PFSK-1 (cell line): ENCODE data around the gene KLF2.

ENCODE experiments used
- FOXP2 ChIP-seq: optimal IDR thresholded peaks from 2 replicates; pipeline ENCODE3; 2011; ENCODE audit warnings: borderline replicate concordance, control low read depth, inconsistent platforms; ENCODE audit not compliant: insufficient read depth; ENCODE audit errors: extremely low read length, extremely low read depth
- POLR2AphosphoS5 ChIP-seq: IDR thresholded peaks from 2 replicates; pipeline ENCODE4 v1.6.1; 2012; ENCODE audit warnings: low read depth, mild to moderate bottlenecking, control low read depth, low read length, moderate library complexity
- SIN3A ChIP-seq: IDR thresholded peaks from 2 replicates; pipeline ENCODE4 v1.6.1; 2012; ENCODE audit warnings: mild to moderate bottlenecking, low read length, moderate library complexity, borderline replicate concordance; ENCODE audit not compliant: insufficient read depth
- TAF1 ChIP-seq: IDR thresholded peaks from 2 replicates; pipeline ENCODE4 v1.6.1; 2012; ENCODE audit warnings: low read length, control low read depth, borderline replicate concordance; ENCODE audit not compliant: insufficient read depth
- TF ChIP-seq, protein P1 (sequence below), 2 experiments: IDR thresholded peaks; 2 replicates each; pipeline versions ENCODE4 v1.6.1 to v1.8.0; 2011 to 2012; ENCODE audit warnings: low read depth in 2 of 2, low read length in 2 of 2, control low read depth in 1 of 2, inconsistent platforms in 1 of 2, mild to moderate bottlenecking in 1 of 2, moderate library complexity in 1 of 2; ENCODE audit not compliant: insufficient read depth in 1 of 2

Gene KLF2

DNA sequence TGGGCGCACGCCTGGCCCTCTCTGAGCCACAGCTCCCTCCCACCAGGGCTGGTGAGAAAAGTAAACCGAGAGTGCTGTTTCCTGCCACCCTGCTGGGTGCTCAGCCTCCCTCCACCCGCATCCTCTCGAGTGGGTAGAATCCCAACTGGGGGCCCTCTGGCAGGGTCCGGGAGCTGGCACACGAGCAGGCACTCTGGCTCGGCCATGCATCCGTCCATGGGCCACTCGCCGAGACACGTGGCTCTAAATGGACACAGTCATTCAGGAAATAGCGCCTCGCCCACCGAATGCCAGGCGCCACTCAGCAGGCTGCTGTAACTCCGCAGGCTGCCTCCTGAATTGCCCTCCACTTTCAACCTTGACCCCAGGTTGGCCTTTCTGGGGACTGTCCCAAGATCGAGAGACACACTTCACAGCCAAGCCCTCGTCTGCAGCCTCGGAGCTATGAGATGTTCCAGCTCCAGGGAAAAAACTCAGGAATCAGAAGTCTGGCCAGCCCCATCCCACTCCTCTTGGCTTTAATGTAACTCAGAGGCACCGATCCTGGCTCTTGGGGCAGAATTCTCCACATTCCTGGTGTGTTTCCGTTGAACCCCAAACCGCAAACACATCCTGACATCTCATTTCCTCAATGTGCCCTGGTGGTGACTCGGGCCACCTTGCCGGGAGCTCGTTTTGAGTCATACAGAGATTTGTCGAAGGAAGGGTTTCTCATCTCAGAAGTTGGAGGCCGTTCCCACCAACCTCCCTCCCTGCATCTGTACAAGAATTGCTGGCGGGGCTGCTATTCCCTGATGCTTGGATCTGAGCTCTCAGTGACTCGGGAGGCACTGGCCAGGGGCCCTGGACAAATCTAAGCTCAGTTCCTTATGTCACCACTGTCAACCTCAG lies 14.1 kb downstream of the KLF2 start:
- TF ChIP-seq, protein P1, sequence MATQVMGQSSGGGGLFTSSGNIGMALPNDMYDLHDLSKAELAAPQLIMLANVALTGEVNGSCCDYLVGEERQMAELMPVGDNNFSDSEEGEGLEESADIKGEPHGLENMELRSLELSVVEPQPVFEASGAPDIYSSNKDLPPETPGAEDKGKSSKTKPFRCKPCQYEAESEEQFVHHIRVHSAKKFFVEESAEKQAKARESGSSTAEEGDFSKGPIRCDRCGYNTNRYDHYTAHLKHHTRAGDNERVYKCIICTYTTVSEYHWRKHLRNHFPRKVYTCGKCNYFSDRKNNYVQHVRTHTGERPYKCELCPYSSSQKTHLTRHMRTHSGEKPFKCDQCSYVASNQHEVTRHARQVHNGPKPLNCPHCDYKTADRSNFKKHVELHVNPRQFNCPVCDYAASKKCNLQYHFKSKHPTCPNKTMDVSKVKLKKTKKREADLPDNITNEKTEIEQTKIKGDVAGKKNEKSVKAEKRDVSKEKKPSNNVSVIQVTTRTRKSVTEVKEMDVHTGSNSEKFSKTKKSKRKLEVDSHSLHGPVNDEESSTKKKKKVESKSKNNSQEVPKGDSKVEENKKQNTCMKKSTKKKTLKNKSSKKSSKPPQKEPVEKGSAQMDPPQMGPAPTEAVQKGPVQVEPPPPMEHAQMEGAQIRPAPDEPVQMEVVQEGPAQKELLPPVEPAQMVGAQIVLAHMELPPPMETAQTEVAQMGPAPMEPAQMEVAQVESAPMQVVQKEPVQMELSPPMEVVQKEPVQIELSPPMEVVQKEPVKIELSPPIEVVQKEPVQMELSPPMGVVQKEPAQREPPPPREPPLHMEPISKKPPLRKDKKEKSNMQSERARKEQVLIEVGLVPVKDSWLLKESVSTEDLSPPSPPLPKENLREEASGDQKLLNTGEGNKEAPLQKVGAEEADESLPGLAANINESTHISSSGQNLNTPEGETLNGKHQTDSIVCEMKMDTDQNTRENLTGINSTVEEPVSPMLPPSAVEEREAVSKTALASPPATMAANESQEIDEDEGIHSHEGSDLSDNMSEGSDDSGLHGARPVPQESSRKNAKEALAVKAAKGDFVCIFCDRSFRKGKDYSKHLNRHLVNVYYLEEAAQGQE (IDR thresholded peaks at IDR 0.05; ENCODE audit: insufficient read depth in 1 of 2, low read depth in 2 of 2, low read length in 2 of 2), result no peak
- TF ChIP-seq FOXP2 (no peak), POLR2AphosphoS5 (no peak), TAF1 (no peak)

DNA sequence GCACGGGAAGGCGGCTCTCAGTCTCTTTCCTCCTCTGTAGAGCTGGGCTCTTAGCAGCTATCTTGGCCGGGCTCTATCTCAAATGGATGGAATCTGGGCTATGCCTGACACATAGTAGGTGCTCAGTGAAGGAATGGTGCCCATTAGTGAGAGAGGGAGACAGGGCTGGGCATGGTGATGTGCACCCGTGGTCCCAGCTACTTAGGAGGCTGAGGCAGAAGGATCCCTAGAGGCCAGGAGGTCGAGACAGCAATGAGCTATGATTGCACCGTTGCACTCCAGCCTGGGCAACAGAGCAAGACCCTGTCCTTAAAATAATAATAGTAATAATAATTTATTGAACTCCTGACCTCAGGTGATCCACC lies 14.7 kb downstream of the KLF2 start:
- TF ChIP-seq SIN3A (no peak), POLR2AphosphoS5 (no peak), FOXP2 (no peak), TAF1 (no peak)
- TF ChIP-seq, protein P1 (IDR thresholded peaks at IDR 0.05; ENCODE audit: insufficient read depth in 1 of 2, low read depth in 2 of 2, low read length in 2 of 2), result no peak

DNA sequence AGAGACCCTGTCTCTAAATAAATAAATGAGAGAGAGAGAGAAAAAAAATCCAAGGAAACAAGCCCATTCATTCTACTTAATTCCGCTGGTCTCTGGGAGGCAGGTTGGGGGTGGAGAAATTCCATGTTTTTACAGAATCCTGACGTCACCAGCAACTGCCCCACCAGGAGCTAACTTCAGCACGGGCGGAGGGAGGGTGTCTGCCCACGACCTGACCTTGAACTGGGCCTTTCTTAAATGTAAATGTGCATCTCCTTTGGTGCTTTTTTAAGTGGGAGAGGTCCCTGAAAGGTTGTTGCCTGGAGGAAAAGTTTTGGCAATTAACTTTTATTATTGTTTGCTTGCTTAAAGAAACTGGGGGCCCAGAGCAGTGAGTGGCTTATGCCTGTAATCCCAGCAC lies 15.5 kb downstream of the KLF2 start:
- no peak for TF ChIP-seq TAF1
- TF ChIP-seq FOXP2, result no peak
- TF ChIP-seq, protein P1 (IDR thresholded peaks at IDR 0.05; ENCODE audit: insufficient read depth in 1 of 2, low read depth in 2 of 2, low read length in 2 of 2), result no peak
- TF ChIP-seq SIN3A, result no peak
- no peak for TF ChIP-seq POLR2AphosphoS5

DNA sequence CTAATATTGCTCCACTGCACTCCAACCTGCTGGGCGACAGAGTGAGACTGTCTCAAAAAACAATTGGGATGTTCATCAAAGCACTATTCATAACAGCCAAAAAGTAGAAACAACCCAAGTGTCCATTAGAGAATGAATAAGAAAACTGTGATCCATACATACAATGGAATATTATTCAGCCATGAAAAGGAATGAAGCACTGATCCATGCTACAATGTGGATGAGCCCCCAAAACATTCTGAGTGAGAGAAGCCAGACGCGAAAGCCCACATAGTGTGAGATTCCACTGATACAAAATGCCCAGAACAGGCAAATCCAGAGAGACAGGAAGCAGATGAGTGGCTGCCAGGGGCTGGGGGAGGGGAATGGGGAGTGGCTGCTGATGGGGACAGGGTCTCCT lies 16.0 kb downstream of the KLF2 start:
- no peak for TF ChIP-seq POLR2AphosphoS5
- TF ChIP-seq TAF1, result no peak
- TF ChIP-seq SIN3A, result no peak
- TF ChIP-seq, protein P1 (IDR thresholded peaks at IDR 0.05; ENCODE audit: insufficient read depth in 1 of 2, low read depth in 2 of 2, low read length in 2 of 2), result no peak
- no peak for TF ChIP-seq FOXP2
